Retina (tissue), 1 donor: ENCODE measurements around the gene AFAP1.
A peak's percentile ranks its signal among the peaks of the same experiment; 100 is the strongest.

Experiments
- DNase-seq: peaks from one replicate; pipeline ENCODE4 v3.0.0-alpha.2; 2016

Gene AFAP1

GRCh38 chr4:7939377-7940108 lies at the start of gene AFAP1:
TSS of gene AFAP1 (minus strand) at chr4:7939861. CDS start at chr4:7872078, 67,783 bp downstream.
- peak; percentile 91 for DNase-seq

- no peak for DNase-seq
These were observed 48.8 kb upstream of the AFAP1 start for GRCh38 chr4:7988437-7988836.

- DNase-seq: peak; percentile 80
These were observed 47.7 kb upstream of the AFAP1 start for GRCh38 chr4:7987148-7987989.

- peak; percentile 42 for DNase-seq
These were observed 46.3 kb upstream of the AFAP1 start for GRCh38 chr4:7985891-7986441.

- no peak for DNase-seq
These were observed 45.4 kb upstream of the AFAP1 start for GRCh38 chr4:7985072-7985471.

GRCh38 chr4:7984286-7984925 lies 44.7 kb upstream of the AFAP1 start:
- no peak for DNase-seq

- DNase-seq: no peak
These were observed 43.6 kb upstream of the AFAP1 start for GRCh38 chr4:7983296-7983695.

- no peak for DNase-seq
These were observed 42.2 kb upstream of the AFAP1 start for GRCh38 chr4:7981738-7982394.

- no peak for DNase-seq
These were observed 40.4 kb upstream of the AFAP1 start for GRCh38 chr4:7980036-7980435.

GRCh38 chr4:7979652-7979968 lies 39.9 kb upstream of the AFAP1 start:
- no peak for DNase-seq

- DNase-seq: no peak
These were observed 39.4 kb upstream of the AFAP1 start for GRCh38 chr4:7978907-7979651.

GRCh38 chr4:7978489-7978888 lies 38.8 kb upstream of the AFAP1 start:
- DNase-seq: no peak

GRCh38 chr4:7976634-7977033 lies 37.0 kb upstream of the AFAP1 start:
- no peak for DNase-seq

- no peak for DNase-seq
These were observed 36.4 kb upstream of the AFAP1 start for GRCh38 chr4:7976025-7976424.

- DNase-seq: no peak
These were observed 34.8 kb upstream of the AFAP1 start for GRCh38 chr4:7974425-7974824.

- DNase-seq: peak; percentile 51
These were observed 33.9 kb upstream of the AFAP1 start for GRCh38 chr4:7973545-7973981.

- DNase-seq: no peak
These were observed 32.3 kb upstream of the AFAP1 start for GRCh38 chr4:7971881-7972500.

- DNase-seq: no peak
These were observed 31.5 kb upstream of the AFAP1 start for GRCh38 chr4:7971159-7971631.

- no peak for DNase-seq
These were observed 30.8 kb upstream of the AFAP1 start for GRCh38 chr4:7970361-7970946.

- no peak for DNase-seq
These were observed 28.7 kb upstream of the AFAP1 start for GRCh38 chr4:7968262-7968896.
